Lung (tissue), 12 donors: ENCODE measurements around the gene TMPRSS3. TPM values are rescaled to one million over a fixed set of nuclear protein-coding genes. Genes with fewer than 3 reads are reported as not detected.

Experiments
- ATAC-seq: fragments of 200-7000 bp; cut with Tn5 transposase; one replicate; pipeline ENCODE4 v1.9.1; 2020; ENCODE audit warnings: moderate number of reproducible peaks; ENCODE audit not compliant: insufficient read depth, low FRiP score
- DNase-seq, 3 donors: peaks; one replicate each; pipeline ENCODE4 v3.0.0-alpha.2; 2013 to 2017
- H3K27ac ChIP-seq, 2 donors: one replicate each; pipeline ENCODE4 v1.5.1; 2013; ENCODE audit warnings: mild to moderate bottlenecking in 2 of 2, moderate library complexity in 2 of 2, control low read depth in 1 of 2, inconsistent platforms in 1 of 2, low read depth in 1 of 2, low read length in 1 of 2
- H3K27me3 ChIP-seq, 3 donors: one replicate each; pipeline ENCODE4 v1.5.1; 2013; ENCODE audit warnings: low read length in 2 of 3; ENCODE audit not compliant: control insufficient read depth in 3 of 3, insufficient read depth in 3 of 3
- H3K36me3 ChIP-seq, 4 donors: one replicate each; pipeline ENCODE4 v1.5.1; 2013; ENCODE audit warnings: low read length in 4 of 4, mild to moderate bottlenecking in 1 of 4, moderate library complexity in 1 of 4; ENCODE audit not compliant: control insufficient read depth in 4 of 4, insufficient read depth in 4 of 4
- H3K4me1 ChIP-seq, 5 donors: one replicate each; pipeline ENCODE4 v1.5.1; 2013; ENCODE audit warnings: low read length in 5 of 5, mild to moderate bottlenecking in 2 of 5, moderate library complexity in 1 of 5; ENCODE audit not compliant: control insufficient read depth in 5 of 5, insufficient read depth in 5 of 5
- H3K4me3 ChIP-seq: one replicate; pipeline ENCODE4 v1.5.1; 2013; ENCODE audit warnings: mild to moderate bottlenecking, control low read depth, moderate library complexity
- H3K9ac ChIP-seq, 2 donors: one replicate each; pipeline ENCODE4 v1.5.1; 2013; ENCODE audit warnings: low read length in 2 of 2, control low read depth in 1 of 2; ENCODE audit not compliant: insufficient read depth in 1 of 2
- H3K9me3 ChIP-seq, 4 donors: one replicate each; pipeline ENCODE4 v1.5.1; 2013; ENCODE audit warnings: low read length in 3 of 4, mild to moderate bottlenecking in 1 of 4, moderate library complexity in 1 of 4; ENCODE audit not compliant: control insufficient read depth in 4 of 4, insufficient read depth in 3 of 4
- WGBS, 2 donors: extraction: QIAGEN DNeasy Blood & Tissue Kit; methylation state at CpG; one replicate each; pipeline ENCODE4 v1.1.7; 2013; 5-methylcytosine and 5-hydroxymethylcytosine counted together
- polyA plus RNA-seq, 2 donors: library from polyadenylated mRNA; stranded (reverse); fragments of 200-250 nt; gene quantifications; one replicate each; pipeline ENCODE4 v1.2.1, GENCODE V29; 2013
- total RNA-seq, 2 donors: library from RNA; depleted of rRNA in 1 of 2; stranded (reverse); fragments of >200 nt in 1 of 2; gene quantifications; one replicate each; pipeline ENCODE4 v1.2.1, GENCODE V29; 2014 to 2021
- TF ChIP-seq, protein P1 (sequence below): IDR thresholded peaks from 2 replicates; pipeline ENCODE4 v1.5.1; 2012; ENCODE audit warnings: mild to moderate bottlenecking; ENCODE audit errors: control extremely low read depth, extremely low read depth
- donor health status: control.
- donor health status: control.
- donor health status: Bipolar disorder and iron deficiency.
- donor health status: healthy.
- donor health status: DM: yes; HTN: yes; CAD: no.

TMPRSS3 gene
- total and polyA plus RNA-seq, 4 donors = 2.1 to 7.9 (median 4.2) TPM

DNA sequence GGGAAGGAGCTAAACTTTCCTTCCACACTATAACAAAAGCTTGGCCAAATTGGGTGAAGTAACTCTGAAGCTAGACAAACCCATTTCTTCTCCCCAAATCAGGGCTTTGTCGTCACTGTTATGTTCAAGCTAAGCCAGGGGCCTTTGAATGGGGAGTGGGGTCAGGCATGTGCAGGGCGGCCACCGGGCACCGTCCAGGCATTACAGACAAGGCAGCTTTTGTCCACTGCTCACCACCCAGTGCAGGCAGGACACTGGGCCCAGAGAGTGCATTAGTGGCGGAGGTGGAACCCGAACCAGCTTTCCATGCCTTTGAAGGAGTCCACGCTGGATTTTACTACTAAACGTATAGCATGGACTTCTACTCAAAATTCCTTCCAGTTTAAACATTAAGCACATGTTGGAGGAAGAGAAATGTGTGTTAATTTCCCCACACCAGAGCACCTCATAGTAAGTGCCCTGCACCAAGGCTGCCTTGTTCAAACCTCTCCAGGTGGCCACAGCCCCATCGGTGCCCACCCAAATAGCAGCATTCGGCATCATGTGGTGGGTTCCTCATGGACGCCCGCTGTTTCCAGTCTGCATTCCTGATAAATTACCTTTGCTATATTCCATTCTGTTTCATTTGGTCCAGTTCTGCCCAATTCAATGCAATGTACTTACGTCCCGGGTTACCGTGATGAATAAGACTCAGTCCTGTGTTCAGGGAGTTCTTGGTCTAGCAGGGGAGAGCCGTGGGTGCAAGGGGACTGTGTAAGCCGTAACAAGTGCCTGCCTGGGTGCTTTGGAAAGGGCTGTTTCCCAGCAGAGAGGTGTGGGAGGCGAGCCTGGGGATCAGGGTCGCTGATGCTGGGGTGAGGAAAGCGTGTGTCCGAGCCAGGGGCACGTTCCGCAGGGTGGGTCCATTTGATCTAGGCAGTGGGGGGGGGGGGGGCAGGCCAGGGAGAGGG, 9.5 kb upstream of the TMPRSS3 start:
- no peak for DNase-seq

DNA sequence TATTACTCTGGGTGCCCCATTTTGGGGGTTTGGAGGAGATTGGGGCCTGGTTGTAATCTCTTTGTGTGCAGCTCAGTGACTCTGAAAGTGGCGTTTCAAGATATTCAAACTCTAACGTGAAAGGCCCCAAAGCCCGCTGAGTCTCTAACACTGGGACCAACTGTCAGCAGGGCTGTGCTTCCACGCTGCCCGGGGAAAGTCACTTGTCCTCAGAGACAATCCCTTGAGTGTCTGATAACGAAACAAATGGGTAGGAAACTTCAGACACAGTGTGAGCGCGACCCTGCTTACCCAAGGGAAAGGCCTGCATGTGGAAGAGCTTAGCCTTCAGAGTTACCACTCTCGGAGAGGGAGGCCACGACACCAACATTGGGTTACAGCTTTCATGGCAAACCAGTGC, 8.7 kb upstream of the TMPRSS3 start:
- Histone ChIP-seq H3K4me3 (no peak overlapping the region), H3K27me3 (no peaks in the 10 kb centered on the region), H3K4me1 (no peaks in the 10 kb centered on the region), H3K27ac (no peak overlapping the region), H3K36me3 (no peaks in the 10 kb centered on the region), H3K9me3 (peaks cover 0 to 3% (median 0%) of the 10 kb centered on the region in 4 donors), H3K9ac (no peak overlapping the region)
- DNase-seq (no peak), ATAC-seq (no peak)
- TF ChIP-seq, protein P1, sequence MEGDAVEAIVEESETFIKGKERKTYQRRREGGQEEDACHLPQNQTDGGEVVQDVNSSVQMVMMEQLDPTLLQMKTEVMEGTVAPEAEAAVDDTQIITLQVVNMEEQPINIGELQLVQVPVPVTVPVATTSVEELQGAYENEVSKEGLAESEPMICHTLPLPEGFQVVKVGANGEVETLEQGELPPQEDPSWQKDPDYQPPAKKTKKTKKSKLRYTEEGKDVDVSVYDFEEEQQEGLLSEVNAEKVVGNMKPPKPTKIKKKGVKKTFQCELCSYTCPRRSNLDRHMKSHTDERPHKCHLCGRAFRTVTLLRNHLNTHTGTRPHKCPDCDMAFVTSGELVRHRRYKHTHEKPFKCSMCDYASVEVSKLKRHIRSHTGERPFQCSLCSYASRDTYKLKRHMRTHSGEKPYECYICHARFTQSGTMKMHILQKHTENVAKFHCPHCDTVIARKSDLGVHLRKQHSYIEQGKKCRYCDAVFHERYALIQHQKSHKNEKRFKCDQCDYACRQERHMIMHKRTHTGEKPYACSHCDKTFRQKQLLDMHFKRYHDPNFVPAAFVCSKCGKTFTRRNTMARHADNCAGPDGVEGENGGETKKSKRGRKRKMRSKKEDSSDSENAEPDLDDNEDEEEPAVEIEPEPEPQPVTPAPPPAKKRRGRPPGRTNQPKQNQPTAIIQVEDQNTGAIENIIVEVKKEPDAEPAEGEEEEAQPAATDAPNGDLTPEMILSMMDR = no peak
- 83 to 90% methylated on average over 10 of the region's 10 CpGs for WGBS, 2 donors

More for the DNA sequence above, 9.5 kb upstream of the TMPRSS3 start:
- no peak overlapping the region for H3K4me3 ChIP-seq
- H3K27ac ChIP-seq = no peak overlapping the region
- H3K9ac ChIP-seq = no peak overlapping the region
- H3K27me3 ChIP-seq = no peaks in the 10 kb centered on the region
- WGBS, 2 donors = 88 to 96% methylated on average over 23 of the region's 23 CpGs
- H3K9me3 ChIP-seq = peaks cover 0 to 3% (median 0%) of the 10 kb centered on the region in 4 donors
- TF ChIP-seq, protein P1 = no peak
- H3K4me1 ChIP-seq = no peaks in the 10 kb centered on the region
- ATAC-seq = no peak
- H3K36me3 ChIP-seq = no peaks in the 10 kb centered on the region

DNA sequence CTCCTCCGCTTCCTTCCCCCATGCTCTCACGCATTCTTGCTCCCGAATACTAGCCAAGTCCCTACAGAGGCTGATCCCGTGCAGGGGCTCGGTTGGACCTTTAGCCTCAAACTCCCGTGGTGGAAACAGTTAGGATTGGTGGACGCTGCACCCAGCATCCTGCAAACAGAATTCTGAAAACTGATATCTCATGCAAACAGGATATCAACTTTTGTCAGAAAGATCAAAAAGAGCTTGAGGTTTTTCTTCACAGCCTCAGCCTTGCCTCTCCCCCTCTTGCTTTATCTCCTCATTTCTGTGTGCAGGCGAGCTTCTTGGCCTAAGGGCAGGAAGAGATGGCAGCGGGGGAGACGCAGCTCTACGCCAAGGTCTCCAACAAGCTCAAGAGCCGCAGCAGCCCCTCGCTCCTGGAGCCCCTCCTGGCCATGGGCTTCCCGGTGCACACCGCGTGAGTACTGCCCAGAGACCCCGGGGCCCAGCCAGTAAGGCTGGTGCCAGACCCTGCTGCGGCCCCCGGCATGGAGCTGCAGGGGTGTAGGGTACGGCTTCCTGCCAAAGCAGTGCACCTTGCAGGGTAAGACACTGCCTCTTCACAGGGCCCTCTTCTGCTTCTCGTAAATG, 7.9 kb upstream of the TMPRSS3 start, which contains the start of gene UBASH3A:
TSS of gene UBASH3A (plus strand) at position 292 of the 621 bp plus-strand sequence. CDS start at position 336, 44 bp downstream.
- no peak for ATAC-seq
- peaks cover 0 to 3% (median 0%) of the 10 kb centered on the region in 4 donors for H3K9me3 ChIP-seq
- no peaks in the 10 kb centered on the region for H3K4me1 ChIP-seq
- no peak within 1 kb of the TSS for H3K4me3 ChIP-seq
- H3K36me3 ChIP-seq = no peaks in the 10 kb centered on the region
- TF ChIP-seq, protein P1 = no peak
- H3K27ac ChIP-seq = peak within 1 kb of the TSS in 1 of 2 donors; percentile 6
- WGBS, 2 donors = 79 to 83% methylated on average over 21 of the region's 21 CpGs
- no peak within 1 kb of the TSS for H3K9ac ChIP-seq
- H3K27me3 ChIP-seq = no peaks in the 10 kb centered on the region
- DNase-seq = no peak
